ENCODE measurements around the gene ERI2.
"Not testable (repeated sequence)": the region's sequence is repeated elsewhere in the genome, so short reads cannot be mapped to it uniquely, and the experiment has no call there.

The ERI2 gene

GRCh38 chr16:20833086-20833485 lies 26.8 kb upstream of the ERI2 start:
- Mint-ChIP-seq H3K27me3 (no peaks in the 10 kb centered on the region), H3K4me3 (no peak overlapping the region), H3K36me3 (ENCODE audit: low read depth) (peaks cover 44% of the 10 kb centered on the region), H3K9me3 (peaks cover 16% of the 10 kb centered on the region), H3K27ac (no peak overlapping the region), H3K4me1 (ENCODE audit: low read depth) (peaks cover 8% of the 10 kb centered on the region)
- intact Hi-C loops (cut with micrococcal nuclease) = no loop called here

- peaks cover 8% of the 10 kb centered on the region for H3K9me3 Mint-ChIP-seq
Observed at GRCh38 chr16:20830372-20830771, 24.1 kb upstream of the ERI2 start.

GRCh38 chr16:20829536-20829935 lies 23.3 kb upstream of the ERI2 start:
- Mint-ChIP-seq H3K4me3 (no peak overlapping the region), H3K36me3 (ENCODE audit: low read depth) (peaks cover 25% of the 10 kb centered on the region), H3K4me1 (ENCODE audit: low read depth) (no peaks in the 10 kb centered on the region)

More at GRCh38 chr16:20830372-20830771, 24.1 kb upstream of the ERI2 start:
- Mint-ChIP-seq H3K4me1 (ENCODE audit: low read depth) (no peaks in the 10 kb centered on the region), H3K27ac (no peak overlapping the region), H3K27me3 (no peaks in the 10 kb centered on the region), H3K36me3 (ENCODE audit: low read depth) (peaks cover 27% of the 10 kb centered on the region), H3K4me3 (no peak overlapping the region)
- intact Hi-C loops (cut with micrococcal nuclease) = no loop called here

GRCh38 chr16:20826039-20826566 lies 19.8 kb upstream of the ERI2 start:
- H3K27ac Mint-ChIP-seq = no peak overlapping the region
- H3K9me3 Mint-ChIP-seq = no peaks in the 10 kb centered on the region
- no peak overlapping the region for H3K4me3 Mint-ChIP-seq
- no peaks in the 10 kb centered on the region for H3K4me1 Mint-ChIP-seq (ENCODE audit: low read depth)
- H3K36me3 Mint-ChIP-seq (ENCODE audit: low read depth) = peaks cover 15% of the 10 kb centered on the region
- intact Hi-C loops (cut with micrococcal nuclease) = no loop called here
- no peaks in the 10 kb centered on the region for H3K27me3 Mint-ChIP-seq

More at GRCh38 chr16:20829536-20829935, 23.3 kb upstream of the ERI2 start:
- no peak overlapping the region for H3K27ac Mint-ChIP-seq
- intact Hi-C loops (cut with micrococcal nuclease) = no loop called here
- H3K9me3 Mint-ChIP-seq = peaks cover 5% of the 10 kb centered on the region
- no peaks in the 10 kb centered on the region for H3K27me3 Mint-ChIP-seq

GRCh38 chr16:20822521-20823325 lies 16.5 kb upstream of the ERI2 start:
- intact Hi-C loops (cut with micrococcal nuclease) = no loop called here
- H3K4me3 Mint-ChIP-seq = no peak overlapping the region
- H3K27me3 Mint-ChIP-seq = no peaks in the 10 kb centered on the region
- peaks cover 15% of the 10 kb centered on the region for H3K36me3 Mint-ChIP-seq (ENCODE audit: low read depth)
- no peaks in the 10 kb centered on the region for H3K9me3 Mint-ChIP-seq
- H3K4me1 Mint-ChIP-seq (ENCODE audit: low read depth) = peaks cover 6% of the 10 kb centered on the region
- H3K27ac Mint-ChIP-seq = no peak overlapping the region

- intact Hi-C loops (cut with micrococcal nuclease) = no loop called here
Observed at GRCh38 chr16:20821682-20822081, 15.4 kb upstream of the ERI2 start.

GRCh38 chr16:20818929-20819585 lies 12.8 kb upstream of the ERI2 start:
- H3K9me3 Mint-ChIP-seq = no peaks in the 10 kb centered on the region
- no peak overlapping the region for H3K27ac Mint-ChIP-seq
- intact Hi-C loops (cut with micrococcal nuclease) = no loop called here
- H3K36me3 Mint-ChIP-seq (ENCODE audit: low read depth) = peaks cover 6% of the 10 kb centered on the region
- no peak overlapping the region for H3K4me3 Mint-ChIP-seq
- H3K4me1 Mint-ChIP-seq (ENCODE audit: low read depth) = peaks cover 6% of the 10 kb centered on the region
- H3K27me3 Mint-ChIP-seq = no peaks in the 10 kb centered on the region

More at GRCh38 chr16:20821682-20822081, 15.4 kb upstream of the ERI2 start:
- H3K36me3 Mint-ChIP-seq (ENCODE audit: low read depth) = peaks cover 15% of the 10 kb centered on the region
- H3K4me1 Mint-ChIP-seq (ENCODE audit: low read depth) = peaks cover 6% of the 10 kb centered on the region
- H3K9me3 Mint-ChIP-seq = no peaks in the 10 kb centered on the region
- no peak overlapping the region for H3K4me3 Mint-ChIP-seq
- no peaks in the 10 kb centered on the region for H3K27me3 Mint-ChIP-seq
- no peak overlapping the region for H3K27ac Mint-ChIP-seq

GRCh38 chr16:20814784-20815183 lies 8.5 kb upstream of the ERI2 start:
- intact Hi-C loops (cut with micrococcal nuclease) = no loop called here
- Mint-ChIP-seq H3K36me3 (ENCODE audit: low read depth) (peaks cover 6% of the 10 kb centered on the region), H3K27ac (no peak overlapping the region), H3K27me3 (no peaks in the 10 kb centered on the region), H3K9me3 (no peaks in the 10 kb centered on the region), H3K4me3 (no peak overlapping the region), H3K4me1 (ENCODE audit: low read depth) (peaks cover 1% of the 10 kb centered on the region)

GRCh38 chr16:20812510-20812909 lies 6.2 kb upstream of the ERI2 start:
- Mint-ChIP-seq H3K27me3 (no peaks in the 10 kb centered on the region), H3K36me3 (ENCODE audit: low read depth) (peaks cover 6% of the 10 kb centered on the region), H3K4me1 (ENCODE audit: low read depth) (peaks cover 8% of the 10 kb centered on the region), H3K27ac (no peak overlapping the region), H3K4me3 (no peak overlapping the region), H3K9me3 (no peaks in the 10 kb centered on the region)
- intact Hi-C loops (cut with micrococcal nuclease) = no loop called here

GRCh38 chr16:20811889-20812439 lies 5.7 kb upstream of the ERI2 start:
- intact Hi-C loops (cut with micrococcal nuclease) = no loop called here
- Mint-ChIP-seq H3K27ac (no peak overlapping the region), H3K36me3 (ENCODE audit: low read depth) (peaks cover 8% of the 10 kb centered on the region), H3K4me3 (no peak overlapping the region), H3K4me1 (ENCODE audit: low read depth) (peaks cover 12% of the 10 kb centered on the region), H3K27me3 (no peaks in the 10 kb centered on the region), H3K9me3 (no peaks in the 10 kb centered on the region)

- Mint-ChIP-seq H3K9me3 (no peaks in the 10 kb centered on the region), H3K4me3 (peak overlapping the region; percentile 58), H3K27ac (peak overlapping the region; percentile 98), H3K27me3 (no peaks in the 10 kb centered on the region), H3K4me1 (ENCODE audit: low read depth) (peaks cover 28% of the 10 kb centered on the region), H3K36me3 (ENCODE audit: low read depth) (peaks cover 18% of the 10 kb centered on the region)
- intact Hi-C loops (cut with micrococcal nuclease) = no loop called here
Observed at GRCh38 chr16:20807862-20808261, 1.6 kb upstream of the ERI2 start.

- Mint-ChIP-seq H3K4me3 (peak overlapping the region; percentile 99), H3K36me3 (ENCODE audit: low read depth) (peaks cover 25% of the 10 kb centered on the region), H3K27ac (peak overlapping the region; percentile 98), H3K4me1 (ENCODE audit: low read depth) (peaks cover 28% of the 10 kb centered on the region)
- H3K9me3 Mint-ChIP-seq; intact Hi-C loops (cut with micrococcal nuclease); H3K27me3 Mint-ChIP-seq: not testable (repeated sequence)
Observed at GRCh38 chr16:20805684-20806167, 546 bp downstream of the ERI2 start.

- H3K27me3 Mint-ChIP-seq = no peaks in the 10 kb centered on the region
- H3K9me3 Mint-ChIP-seq = no peaks in the 10 kb centered on the region
- H3K4me1 Mint-ChIP-seq (ENCODE audit: low read depth) = peaks cover 28% of the 10 kb centered on the region
- no peak overlapping the region for H3K4me3 Mint-ChIP-seq
- intact Hi-C loops (cut with micrococcal nuclease) = no loop called here
- H3K36me3 Mint-ChIP-seq (ENCODE audit: low read depth) = peaks cover 34% of the 10 kb centered on the region
- H3K27ac Mint-ChIP-seq = no peak overlapping the region
Observed at GRCh38 chr16:20803561-20804214, 2.6 kb downstream of the ERI2 start.
